ENCODE measurements around the gene AGMO.
"Not testable (repeated sequence)": the region's sequence is repeated elsewhere in the genome, so short reads cannot be mapped to it uniquely, and the experiment has no call there.

The AGMO gene

DNA sequence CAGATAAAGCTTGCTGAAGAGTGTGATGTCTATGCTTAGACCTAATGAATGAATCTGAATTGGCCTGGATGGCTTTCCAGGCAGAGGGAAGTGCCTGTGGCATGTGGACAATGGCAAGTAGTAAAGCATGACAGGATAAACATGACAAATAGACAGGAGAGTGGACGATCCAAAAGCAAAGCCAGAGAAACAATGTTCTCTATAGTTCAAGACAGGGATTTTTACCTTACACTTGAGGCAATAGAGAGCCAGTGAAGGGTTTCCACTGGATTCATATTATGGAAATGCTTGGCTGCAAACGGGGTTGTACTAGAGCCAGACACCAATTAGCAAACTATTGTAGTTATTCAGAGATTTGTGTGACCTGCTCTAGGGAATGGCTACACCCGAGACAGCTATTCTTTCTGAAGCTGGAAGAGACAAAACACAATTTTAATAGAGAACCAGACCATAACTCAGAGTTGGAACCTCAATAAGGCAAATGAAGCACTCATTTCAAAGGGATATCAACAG is 2.3 kb downstream of the AGMO start:
- DNase-seq (ENCODE audit: low spot score): no peak

DNA sequence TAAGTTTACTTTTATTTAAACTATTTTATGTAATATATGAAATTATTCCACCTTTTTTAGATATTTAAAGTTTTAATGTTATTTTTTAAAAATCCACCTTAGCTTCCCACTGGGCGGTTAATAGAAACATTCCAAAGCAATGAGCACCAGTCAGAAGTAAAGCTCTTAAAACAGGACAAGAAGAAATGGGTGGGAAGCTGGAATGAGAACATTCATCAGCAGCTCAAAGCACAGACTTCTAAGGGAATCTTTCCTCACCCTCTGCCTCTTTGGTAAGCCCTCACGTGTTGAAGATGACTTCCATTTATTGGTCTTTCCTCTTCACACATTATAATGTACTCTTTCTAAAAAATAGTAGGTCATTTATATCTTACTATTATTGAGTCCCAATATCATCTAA is 3.1 kb downstream of the AGMO start:
- DNase-seq (ENCODE audit: low spot score): no peak

DNA sequence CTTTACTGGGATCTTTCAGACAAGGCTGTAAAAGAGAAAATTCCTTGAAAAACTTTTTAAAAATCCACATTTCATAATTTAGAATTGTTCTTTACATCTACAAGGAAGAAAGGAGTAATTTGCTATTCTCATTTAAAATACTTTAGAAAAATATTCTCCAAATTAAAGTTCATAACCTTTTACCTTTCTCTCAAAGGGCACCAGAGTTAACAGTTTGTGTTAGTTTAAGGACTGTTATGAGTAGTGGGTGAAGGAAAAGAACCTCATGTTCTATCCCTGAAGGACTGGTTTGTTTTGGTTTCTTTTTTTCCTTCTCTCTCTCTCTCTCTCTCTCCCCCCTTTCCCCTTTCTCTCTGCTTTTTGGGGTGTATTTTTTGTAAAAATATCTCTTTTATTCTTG is 4.1 kb downstream of the AGMO start:
- no peak for DNase-seq (ENCODE audit: low spot score)

DNA sequence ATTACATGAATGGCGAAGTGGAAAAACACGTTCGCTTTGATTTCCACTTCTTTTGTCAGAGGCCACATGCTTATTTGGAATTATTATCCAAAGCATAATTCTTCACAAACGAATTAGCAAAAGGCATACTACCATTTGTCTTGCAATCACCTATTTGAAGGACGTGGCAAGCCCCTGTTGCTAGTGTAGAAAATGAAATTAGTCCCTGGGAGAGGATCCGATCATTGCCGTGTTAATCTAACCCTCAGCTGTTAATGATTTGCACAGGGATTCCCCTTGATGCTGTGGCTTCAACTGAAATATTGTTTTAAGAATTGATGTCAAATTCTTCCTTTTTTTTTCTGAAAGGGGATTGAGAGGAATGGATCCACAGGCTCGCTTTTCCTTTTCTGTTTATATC is 4.6 kb downstream of the AGMO start:
- DNase-seq (ENCODE audit: low spot score): no peak

DNA sequence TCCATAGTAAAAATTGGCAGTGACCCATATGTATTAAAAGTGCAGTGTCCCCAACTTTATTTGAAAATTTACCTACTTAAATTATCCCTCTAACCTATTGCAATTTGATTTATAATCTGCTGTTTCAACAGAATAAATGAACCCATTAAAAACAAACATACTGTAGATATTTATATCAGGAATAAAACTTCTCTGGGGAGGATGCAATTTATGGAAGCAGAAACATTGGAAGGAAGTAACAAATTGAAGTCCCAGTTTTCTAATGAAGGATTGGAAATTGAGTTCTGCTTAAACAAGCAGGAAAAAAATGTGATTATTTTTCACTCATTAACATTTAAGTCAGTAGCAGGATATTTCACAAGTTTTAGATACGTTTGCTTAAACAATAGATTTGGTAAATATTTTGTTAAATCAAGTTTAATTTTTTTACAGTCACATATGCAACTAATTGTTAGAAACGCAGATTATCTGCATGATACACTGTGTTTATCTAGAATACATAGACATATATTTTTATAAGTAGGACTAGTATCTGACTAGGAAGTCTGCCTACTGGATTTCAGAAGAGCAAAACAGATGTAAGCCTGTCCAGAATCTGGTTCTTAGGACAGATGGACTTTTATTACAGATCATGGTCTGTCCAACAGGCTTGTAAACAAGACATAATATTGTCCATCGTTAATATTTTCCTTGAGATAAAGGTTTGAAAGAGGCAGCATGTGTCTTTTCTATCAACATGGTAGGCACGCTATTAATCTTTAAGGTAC is 5.3 kb downstream of the AGMO start:
- no peak for DNase-seq (ENCODE audit: low spot score)

DNA sequence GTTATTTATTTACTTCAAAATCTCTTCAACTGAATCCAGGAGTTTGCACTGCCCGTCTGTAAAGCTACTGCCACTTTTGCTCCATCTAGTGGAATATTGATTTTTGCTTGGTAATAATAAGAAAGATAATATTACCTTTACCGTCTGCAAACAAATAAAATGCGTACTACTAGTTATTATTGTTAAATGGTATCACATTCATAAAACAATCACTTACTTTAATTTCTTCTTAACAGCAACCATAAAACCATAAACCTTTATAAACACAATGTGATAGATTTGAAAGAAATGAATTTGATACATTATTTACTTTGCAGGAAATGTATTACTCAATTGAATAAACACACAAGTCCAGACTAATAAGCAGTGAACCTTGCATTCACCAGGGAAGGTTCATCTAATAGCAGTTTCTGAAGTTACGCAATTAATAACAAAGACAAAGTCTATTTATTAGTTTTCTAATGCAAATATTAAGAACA is 6.4 kb downstream of the AGMO start:
- DNase-seq (ENCODE audit: low spot score): no peak

DNA sequence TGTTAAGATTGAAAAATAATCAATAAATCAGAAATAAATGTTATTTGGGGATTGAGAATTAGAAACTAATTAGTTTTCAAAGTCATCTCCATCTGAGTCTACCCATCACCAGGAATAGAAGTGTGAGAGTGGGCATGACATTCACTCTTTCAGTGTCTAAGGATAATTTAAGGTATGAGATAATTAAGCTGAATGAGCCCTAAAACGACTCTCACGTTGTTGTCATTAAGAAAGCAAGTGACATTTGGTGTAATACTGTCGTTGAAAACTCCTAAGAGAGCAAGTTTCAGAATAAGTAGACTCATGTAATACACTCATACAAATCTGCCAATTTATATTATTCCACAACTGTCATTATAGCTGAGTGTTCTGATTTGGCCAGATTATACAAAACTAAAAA is 7.1 kb downstream of the AGMO start:
- no peak for DNase-seq (ENCODE audit: low spot score)

DNA sequence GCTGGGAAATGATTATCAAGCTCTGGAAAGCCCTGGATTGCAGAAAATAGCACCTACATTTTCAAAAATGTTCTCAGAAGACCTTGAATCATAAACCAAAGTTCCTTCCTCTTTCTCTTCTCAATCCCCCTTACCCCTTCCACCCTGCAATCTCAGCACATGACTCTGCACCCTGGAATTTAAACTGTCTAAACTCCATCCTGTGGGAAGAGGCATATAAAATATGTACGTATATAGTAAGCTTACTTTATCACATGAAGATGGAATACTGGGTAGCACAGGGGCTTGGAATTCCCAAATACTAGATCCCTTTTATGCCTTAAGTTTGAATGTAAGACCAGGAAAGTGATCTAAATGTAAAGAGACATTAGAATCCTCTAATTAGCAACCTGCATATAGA is 7.7 kb downstream of the AGMO start:
- no peak for DNase-seq (ENCODE audit: low spot score)

DNA sequence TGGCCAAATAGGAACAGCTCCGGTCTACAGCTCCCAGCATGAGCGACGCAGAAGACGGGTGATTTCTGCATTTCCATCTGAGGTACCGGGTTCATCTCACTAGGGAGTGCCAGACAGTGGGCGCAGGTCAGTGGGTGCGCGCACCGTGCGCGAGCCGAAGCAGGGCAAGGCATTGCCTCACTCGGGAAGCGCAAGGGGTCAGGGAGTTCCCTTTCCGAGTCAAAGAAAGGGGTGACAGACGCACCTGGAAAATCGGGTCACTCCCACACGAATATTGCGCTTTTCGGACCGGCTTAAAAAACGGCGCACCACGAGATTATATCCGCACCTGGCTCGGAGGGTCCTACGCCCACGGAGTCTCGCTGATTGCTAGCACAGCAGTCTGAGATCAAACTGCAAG is 14.5 kb downstream of the AGMO start:
- not testable (repeated sequence) for DNase-seq (ENCODE audit: low spot score)

DNA sequence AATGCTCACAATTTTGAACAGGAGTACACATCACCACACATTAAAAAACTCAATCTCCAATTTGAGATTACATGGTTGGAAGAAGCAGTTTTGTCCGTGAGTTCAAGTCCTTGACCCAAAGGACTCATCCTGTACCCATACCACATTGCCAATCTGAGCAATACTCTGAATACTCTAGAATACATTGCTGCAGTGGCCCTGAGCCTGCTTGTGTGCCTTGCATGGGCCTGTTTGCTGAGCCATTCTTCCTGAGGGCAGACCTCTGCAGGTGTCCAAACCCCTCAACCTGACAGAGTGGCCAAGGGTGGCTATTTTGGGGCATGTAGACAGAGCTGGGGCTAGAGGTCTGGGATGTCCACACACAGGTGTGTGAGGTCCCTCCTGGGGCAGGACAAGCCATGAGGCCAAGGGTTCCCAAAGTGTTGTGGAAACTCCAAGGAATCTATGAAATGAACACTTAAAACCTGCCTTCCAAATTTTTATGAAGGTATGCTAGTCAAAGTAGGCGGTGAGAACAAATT is 15.5 kb downstream of the AGMO start:
- no peak for DNase-seq (ENCODE audit: low spot score)

DNA sequence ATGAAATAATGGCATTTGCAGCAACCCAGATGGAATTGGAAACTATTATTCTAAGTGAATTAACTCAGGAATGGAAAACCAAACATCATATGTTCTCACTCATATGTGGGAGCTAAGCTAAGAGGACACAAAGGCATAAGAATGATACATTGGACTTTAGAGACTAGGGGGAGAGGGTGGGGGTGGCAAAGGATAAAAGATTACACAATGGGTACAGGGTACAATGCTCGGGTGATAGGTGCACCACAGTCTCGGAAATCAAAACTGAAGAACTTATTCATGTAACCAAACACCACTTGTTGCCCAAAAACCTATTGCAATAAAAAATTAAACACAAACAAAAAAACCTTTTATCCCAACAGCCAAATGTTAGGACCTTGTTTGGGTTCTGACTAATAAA is 17.8 kb downstream of the AGMO start:
- no peak for DNase-seq (ENCODE audit: low spot score)

DNA sequence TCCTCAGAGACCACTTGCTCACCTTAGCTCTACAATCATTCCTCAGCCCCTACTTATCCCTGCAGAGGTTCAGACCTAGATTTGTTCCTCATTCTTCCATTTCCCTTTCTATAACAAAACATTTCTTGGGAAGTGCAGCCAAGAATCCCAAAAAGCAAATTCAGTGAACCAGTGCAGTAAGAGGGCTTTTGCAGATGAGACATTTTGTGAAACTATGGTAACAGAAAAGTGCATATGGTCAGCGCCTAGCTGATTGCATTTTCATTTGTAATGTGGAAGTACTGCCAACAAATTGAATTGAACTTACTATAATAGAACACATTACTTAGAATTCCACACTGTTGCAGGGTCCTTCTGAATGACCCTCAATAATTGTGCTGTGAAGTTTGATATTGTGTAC is 18.6 kb downstream of the AGMO start:
- no peak for DNase-seq (ENCODE audit: low spot score)

DNA sequence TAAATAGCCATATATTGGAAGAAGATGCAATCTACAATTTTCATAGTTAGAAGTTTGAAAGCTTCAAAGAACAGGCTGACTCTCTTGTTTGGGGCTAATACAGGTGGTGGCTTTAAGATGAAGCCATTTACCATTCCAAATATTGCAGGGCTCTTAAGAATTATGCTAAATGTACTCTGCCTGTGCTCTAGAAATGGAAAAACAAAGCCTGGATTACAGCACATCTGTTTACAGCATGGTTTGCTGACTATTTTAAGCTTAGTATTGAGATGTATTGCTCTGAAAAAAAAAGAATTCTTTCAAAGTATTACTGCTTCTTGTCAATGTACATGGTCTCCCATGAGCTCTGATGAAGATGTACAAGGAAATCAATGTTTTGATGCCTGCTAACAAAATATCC is 34.2 kb downstream of the AGMO start:
- no peak for DNase-seq (ENCODE audit: low spot score)

DNA sequence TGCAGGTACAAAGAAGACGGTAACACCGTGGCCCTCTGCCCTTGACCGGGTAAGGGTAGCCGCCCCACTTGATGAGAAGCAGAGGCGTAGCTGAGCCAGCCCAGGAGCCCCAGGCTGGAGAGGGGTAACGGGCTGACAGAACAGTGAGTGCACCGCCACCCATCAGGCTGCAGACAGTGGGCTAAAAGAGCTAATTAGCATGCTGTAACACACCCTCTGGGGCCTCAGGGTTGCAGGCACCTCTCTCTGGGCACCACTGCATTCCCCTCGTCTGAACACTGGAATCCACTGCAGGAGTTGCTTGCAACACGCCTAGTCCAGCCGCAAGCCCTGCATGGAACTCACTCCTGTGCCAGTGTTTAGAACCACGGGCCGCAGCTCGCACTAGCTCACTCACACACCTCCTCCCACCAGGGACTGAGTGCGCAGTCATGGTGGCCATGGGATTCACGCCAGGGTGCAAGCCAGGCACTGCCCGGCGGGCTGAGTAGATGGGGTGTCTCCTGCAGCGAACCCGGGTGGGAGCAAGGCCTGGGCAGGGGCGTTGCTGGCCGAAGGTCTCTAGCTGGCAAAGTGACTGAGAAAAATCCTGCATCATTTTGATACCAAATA is 36.1 kb downstream of the AGMO start:
- no peak for DNase-seq (ENCODE audit: low spot score)

DNA sequence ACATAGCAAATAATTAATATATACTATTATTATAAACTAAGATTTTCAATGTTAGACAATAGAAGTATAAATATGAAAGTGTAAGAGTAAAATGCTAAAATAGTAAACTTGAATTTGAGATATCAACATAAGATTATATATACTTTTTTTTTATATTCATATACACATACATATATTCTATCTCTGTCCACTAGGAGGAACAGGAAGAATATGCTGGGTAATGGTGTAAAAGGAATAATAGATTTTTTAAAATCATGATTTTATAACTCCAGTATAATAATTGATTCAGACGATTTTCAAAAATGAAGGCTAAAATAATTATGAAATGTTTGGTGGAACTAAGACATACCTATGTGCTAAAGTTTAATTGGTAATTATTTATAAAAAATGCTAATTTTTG is 37.7 kb downstream of the AGMO start:
- DNase-seq (ENCODE audit: low spot score): no peak

DNA sequence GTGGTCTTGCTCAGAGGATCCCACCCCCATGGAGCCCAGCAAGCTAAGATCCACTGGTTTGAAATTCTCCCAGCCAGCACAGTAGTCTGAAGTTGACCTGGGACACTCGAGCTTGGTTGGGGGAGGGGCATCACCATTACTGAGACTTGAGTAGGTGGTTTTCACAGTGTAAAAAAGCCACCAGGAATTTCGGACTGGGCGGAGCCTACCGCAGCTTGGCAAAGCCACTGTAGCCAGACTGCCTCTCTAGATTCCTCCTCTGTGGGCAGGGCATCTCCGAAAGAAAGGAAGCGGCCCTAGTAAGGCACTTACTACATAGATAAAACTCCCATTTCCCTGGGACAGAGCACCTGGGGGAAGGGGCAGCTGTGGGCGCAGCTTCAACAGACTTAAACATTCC is 44.0 kb downstream of the AGMO start:
- DNase-seq (ENCODE audit: low spot score): not testable (repeated sequence)

DNA sequence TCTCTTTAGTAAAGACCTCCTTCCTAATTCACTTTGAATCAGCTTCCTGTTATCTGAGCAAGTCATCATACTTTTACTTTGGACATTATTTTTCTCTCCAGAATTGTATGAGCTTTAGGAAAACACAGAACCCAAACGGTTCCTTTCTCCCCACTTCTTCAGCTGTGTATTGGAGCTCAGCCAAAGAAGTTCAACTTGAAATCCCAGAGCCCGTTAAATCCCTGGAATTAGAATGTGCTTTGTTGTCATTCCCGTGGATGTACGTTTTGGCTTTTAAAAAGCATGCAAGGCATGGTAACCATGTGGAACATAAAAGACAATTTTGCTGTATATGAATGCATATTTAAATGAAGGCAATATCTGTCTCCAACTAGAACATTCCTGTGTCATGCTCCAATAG is 46.6 kb downstream of the AGMO start:
- no peak for DNase-seq (ENCODE audit: low spot score)

DNA sequence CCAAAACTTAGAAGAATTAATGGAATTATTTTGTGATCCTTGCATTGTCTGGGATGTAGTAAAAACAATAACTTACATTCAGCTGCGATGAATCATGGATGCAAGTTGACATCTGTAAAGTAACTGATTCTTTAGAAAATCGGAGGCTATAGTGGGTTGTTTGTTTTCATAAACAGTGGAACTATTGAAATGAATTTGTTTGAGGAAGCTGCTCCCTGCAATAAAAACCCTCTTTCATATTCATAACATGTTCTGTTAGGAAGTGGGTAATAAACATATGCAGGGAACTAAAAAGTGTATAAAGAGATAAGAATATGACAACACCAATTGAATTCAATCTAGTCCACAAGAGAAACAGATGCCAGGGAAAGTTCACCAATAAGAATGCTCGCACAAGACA is 53.6 kb downstream of the AGMO start:
- no peak for DNase-seq (ENCODE audit: low spot score)

DNA sequence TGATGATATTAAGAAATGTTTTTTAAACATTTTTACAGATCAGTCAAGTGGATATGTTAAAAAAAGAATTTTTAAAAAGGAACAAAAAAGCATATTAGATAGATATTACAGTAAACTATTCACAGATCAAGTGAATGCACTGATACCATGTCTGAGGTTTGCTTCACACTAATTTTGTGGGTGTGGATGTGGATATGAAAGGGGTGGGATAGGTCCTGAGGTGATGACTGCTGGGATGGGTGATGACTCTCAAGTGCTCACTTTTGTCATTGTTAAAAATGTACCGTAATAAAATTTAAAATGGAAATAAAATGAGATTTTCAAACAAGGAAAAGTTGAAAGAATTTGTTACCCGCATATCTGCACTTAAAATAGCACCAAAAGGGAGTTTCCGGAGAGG is 54.1 kb downstream of the AGMO start:
- DNase-seq (ENCODE audit: low spot score): no peak

DNA sequence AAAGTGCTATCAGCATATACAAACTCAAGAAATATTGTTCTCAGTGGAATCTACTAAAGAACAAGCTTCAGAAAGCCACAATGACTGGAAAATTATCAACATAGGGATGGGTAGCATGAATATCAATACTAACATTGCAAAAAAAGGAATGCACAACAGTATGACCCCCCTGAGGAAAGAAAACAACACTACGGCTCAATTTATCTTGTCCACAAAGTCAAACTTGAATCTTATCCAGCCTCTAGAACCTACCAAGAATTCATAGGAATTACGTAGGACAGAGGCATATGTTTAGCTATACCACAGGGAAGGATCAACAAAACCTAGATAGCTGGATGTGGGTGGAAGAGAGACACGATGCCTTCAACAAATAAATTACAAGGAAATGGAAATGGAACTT is 54.6 kb downstream of the AGMO start:
- DNase-seq (ENCODE audit: low spot score): no peak

DNA sequence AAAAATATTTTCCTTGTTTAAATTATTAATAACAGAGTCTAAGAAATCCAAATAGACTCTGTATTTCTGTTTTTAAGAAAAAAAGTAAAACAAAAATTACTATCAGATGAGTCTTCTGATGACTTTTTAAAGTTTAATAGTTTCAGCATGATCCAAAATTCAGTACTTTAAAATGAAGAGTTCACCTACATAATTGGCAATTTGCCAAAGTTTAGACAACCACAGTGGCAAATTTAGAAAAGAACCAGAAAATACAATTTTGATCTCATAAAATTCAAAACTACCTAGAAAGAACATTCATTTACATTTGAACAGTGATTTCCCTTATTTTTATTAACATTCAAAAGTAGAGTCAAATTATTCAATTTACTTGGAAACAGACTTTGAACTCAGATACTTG is 56.1 kb downstream of the AGMO start:
- no peak for DNase-seq (ENCODE audit: low spot score)

DNA sequence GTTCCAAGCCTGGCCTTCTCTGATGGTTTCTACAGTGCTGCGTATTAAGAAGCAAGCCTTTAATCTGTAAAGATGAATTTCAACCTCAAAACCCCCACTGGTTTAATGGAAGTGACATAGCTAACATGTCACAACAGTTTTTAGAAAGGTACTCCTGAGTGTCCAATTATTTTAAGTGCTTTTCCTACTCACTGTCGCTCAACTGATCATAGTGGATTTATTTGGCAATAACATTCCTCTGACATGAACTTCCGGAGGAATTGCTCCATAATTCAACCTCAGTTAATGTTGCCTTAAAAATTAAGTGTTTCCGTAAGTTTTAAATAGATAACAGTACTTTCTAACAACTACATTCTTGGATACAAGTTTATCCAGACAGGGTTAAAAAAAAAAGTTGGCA is 57.5 kb downstream of the AGMO start:
- DNase-seq (ENCODE audit: low spot score): no peak

DNA sequence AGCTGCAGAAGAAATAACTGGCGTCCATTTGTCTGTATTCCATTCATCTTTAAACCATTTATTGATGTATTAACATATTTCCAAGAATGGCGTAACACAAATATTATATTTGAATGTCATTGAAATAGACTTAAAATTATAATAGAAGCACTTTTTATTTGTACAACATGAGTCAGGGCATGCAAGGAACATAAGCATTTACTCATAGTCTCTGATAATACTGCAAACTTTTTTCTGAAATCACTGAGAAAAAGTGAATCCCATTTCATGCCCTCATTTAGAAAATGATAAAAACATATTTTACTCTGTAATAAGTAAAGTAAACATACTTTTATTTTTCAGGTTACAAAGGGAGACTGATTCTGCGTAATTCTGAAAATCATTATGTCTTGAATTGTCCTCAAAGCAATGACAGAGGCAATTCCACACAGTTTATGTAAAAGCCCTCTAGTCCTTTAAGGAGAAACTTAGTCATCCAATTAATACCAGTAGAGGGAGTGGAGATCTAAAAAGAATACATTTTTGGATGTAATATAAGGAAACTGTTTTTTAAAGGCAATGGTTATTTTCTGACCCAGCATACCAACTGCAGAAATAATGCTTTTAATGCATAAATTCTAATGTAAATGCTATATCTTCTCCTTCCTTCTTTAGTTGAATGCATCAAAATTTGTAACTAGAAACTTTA is 58.1 kb downstream of the AGMO start:
- DNase-seq (ENCODE audit: low spot score): no peak

Data from HuH-7.5 (cell line).